Measurements from ENCODE around the gene AFG1L. TPM values are rescaled to one million over a fixed set of nuclear protein-coding genes. Genes with fewer than 3 reads are reported as not detected.

The AFG1L gene
- total and polyA plus RNA-seq, 2 experiments from 2014 or later: 1.2 to 3.5 TPM

DNA sequence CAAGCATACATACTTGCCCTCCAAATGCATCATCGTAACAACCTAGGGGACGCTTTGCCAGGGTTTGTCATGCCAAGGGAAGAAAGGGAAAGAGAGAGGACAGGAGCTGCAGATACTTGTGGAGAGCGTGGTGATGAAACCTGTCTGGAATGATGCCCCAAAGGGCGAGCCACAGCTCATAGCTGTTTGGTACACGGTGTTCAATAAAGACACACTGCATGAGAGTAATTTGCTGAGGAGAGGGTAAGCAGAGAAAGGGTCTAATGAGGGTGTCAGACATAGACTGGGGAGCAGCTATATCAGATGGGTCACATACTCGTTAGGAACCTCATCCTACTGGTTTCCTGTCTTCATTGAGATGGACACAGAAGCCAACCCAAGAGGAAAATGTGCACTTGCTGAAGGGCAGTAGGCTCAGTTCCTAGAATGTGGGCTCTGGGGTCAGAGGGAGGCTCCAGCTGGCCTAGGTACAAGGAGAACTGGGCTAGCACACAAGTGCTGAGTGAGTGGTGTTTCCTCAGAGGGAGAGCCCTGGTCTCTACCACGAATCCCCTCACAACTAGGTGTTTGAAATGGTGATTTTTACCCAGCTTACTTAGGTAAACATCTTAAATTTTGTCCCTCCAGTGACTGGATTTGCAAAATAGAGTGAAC lies 260.7 kb downstream of the AFG1L start:
- Histone ChIP-seq H3K9me3 (ENCODE audit: low read depth) (no peaks in the 10 kb centered on the region), H4K20me1 (ENCODE audit: insufficient read depth) (no peaks in the 10 kb centered on the region), H3K27ac (no peak overlapping the region), H3K4me3 (no peak overlapping the region), H3K9ac (no peak overlapping the region), H2AFZ (no peak overlapping the region), H3K79me2 (ENCODE audit: insufficient read depth) (no peaks in the 10 kb centered on the region), H3K4me2 (ENCODE audit: unreplicated experiment) (no peak overlapping the region), H3K27me3 (replicated peaks; ENCODE audit: insufficient read depth) (no peaks in the 10 kb centered on the region), H3F3A (ENCODE audit: insufficient read depth) (no peaks in the 10 kb centered on the region), H3K36me3 (ENCODE audit: low read depth) (no peaks in the 10 kb centered on the region), H3K9me2 (ENCODE audit: insufficient read depth) (no peaks in the 10 kb centered on the region), H3K4me1 (ENCODE audit: insufficient read depth) (0 out of 2 replicates have a peak, but pooled peaks cover 4% of the 10 kb centered on the region)
- in situ Hi-C loops (cut with MboI): no loop called here
- TF ChIP-seq EZH2 (IDR thresholded peaks at IDR 0.05; ENCODE audit: insufficient read depth, poor library complexity, severe bottlenecking) (no peak), EZH2phosphoT487 (IDR thresholded peaks at IDR 0.05; ENCODE audit: insufficient read depth, low read depth) (no peak)
- WGBS, 2 experiments (ENCODE audit: low coverage in 1 of 2, low lambda C conversion rate in 2 of 2, missing lambda C conversion rate in 2 of 2): 79 to 91% methylated on average over 7 of the region's 7 CpGs
- no peak for DNase-seq

GRCh38 chr6:108556250-108556649 lies 261.4 kb downstream of the AFG1L start:
- H3K9me2 ChIP-seq (ENCODE audit: insufficient read depth): no peaks in the 10 kb centered on the region
- H3K4me1 ChIP-seq (ENCODE audit: insufficient read depth): 0 out of 2 replicates have a peak, but pooled peaks cover 4% of the 10 kb centered on the region
- no peak overlapping the region for H2AFZ ChIP-seq
- H3K4me3 ChIP-seq: no peak overlapping the region
- no peaks in the 10 kb centered on the region for H3K9me3 ChIP-seq (ENCODE audit: low read depth)
- in situ Hi-C loops (cut with MboI): no loop called here
- H3K9ac ChIP-seq: no peak overlapping the region
- 94 to 95% methylated on average over 5 of the region's 5 CpGs for WGBS, 2 experiments (ENCODE audit: low coverage in 1 of 2, low lambda C conversion rate in 2 of 2, missing lambda C conversion rate in 2 of 2)
- H3K27ac ChIP-seq: no peak overlapping the region
- no peaks in the 10 kb centered on the region for H3K36me3 ChIP-seq (ENCODE audit: low read depth)
- no peak for DNase-seq
- H3F3A ChIP-seq (ENCODE audit: insufficient read depth): no peaks in the 10 kb centered on the region
- no peaks in the 10 kb centered on the region for H4K20me1 ChIP-seq (ENCODE audit: insufficient read depth)
- H3K27me3 ChIP-seq (replicated peaks; ENCODE audit: insufficient read depth): no peaks in the 10 kb centered on the region
- no peaks in the 10 kb centered on the region for H3K79me2 ChIP-seq (ENCODE audit: insufficient read depth)
- TF ChIP-seq EZH2phosphoT487 (IDR thresholded peaks at IDR 0.05; ENCODE audit: insufficient read depth, low read depth): no peak
- TF ChIP-seq EZH2 (IDR thresholded peaks at IDR 0.05; ENCODE audit: insufficient read depth, poor library complexity, severe bottlenecking): no peak
- no peak overlapping the region for H3K4me2 ChIP-seq (ENCODE audit: unreplicated experiment)

GRCh38 chr6:108556866-108557493 lies 262.1 kb downstream of the AFG1L start:
- Histone ChIP-seq H3K9me3 (ENCODE audit: low read depth) (no peaks in the 10 kb centered on the region), H3K4me2 (ENCODE audit: unreplicated experiment) (peak overlapping the region; percentile 63), H3K9me2 (ENCODE audit: insufficient read depth) (no peaks in the 10 kb centered on the region), H3K36me3 (ENCODE audit: low read depth) (no peaks in the 10 kb centered on the region), H2AFZ (peak overlapping the region; percentile 78), H3K9ac (peak overlapping the region; percentile 98), H3K4me1 (ENCODE audit: insufficient read depth) (0 out of 2 replicates have a peak, but pooled peaks cover 4% of the 10 kb centered on the region), H3F3A (ENCODE audit: insufficient read depth) (no peaks in the 10 kb centered on the region), H3K79me2 (ENCODE audit: insufficient read depth) (peaks cover 5% of the 10 kb centered on the region), H3K4me3 (peak overlapping the region; percentile 98), H3K27me3 (replicated peaks; ENCODE audit: insufficient read depth) (no peaks in the 10 kb centered on the region), H3K27ac (peak overlapping the region; percentile 33), H4K20me1 (ENCODE audit: insufficient read depth) (no peaks in the 10 kb centered on the region)
- in situ Hi-C loops (cut with MboI): no loop called here
- DNase-seq: no peak
- 49 to 50% methylated on average over 16 of the region's 16 CpGs for WGBS, 2 experiments (ENCODE audit: low coverage in 1 of 2, low lambda C conversion rate in 2 of 2, missing lambda C conversion rate in 2 of 2)
- TF ChIP-seq EZH2phosphoT487 (IDR thresholded peaks at IDR 0.05; ENCODE audit: insufficient read depth, low read depth): no peak

DNA sequence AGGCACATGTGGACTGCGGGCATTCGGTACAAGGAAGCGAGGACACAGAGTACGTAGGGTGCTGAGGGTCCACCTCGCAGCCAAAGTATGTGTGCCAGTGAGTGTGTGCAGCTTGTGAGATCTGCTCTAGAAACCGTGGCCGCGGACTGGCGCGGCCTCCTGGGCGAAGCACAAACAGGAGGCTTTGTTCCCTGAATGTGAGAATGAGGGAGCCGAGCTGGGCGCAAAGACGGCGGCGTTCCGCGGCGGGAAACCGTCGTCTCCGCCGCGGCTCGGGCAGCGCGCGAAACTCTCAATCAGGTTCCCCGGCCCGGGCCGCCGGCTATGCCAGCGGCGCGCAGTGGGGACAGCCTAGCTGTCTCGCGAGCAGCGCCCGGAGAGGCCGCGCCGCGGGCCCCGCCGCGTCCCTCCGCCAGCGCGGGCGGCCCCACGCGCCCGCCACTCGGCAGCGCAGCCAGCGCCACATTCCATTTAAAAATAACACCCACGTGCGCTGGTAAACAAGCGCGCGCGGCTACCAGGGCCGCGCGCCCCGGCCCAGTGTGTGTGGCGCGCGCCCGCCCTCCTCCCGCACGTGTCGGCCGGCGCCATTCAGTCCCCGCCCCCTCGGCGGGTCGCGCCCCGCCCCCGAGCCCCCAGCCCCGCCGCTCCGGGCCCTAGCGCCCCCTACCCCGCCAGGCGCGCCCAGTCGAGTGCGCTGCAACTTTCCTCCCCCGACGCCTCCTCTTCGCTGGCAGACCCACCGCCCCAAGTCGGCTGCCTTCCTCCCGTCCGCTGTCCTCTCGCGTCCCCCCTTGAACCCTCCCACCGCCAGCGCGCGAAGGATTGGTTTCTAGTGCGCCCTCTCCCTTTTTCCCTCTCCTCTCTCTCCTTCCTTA lies 262.9 kb downstream of the AFG1L start:
- peak overlapping the region; percentile 97 for H3K27ac ChIP-seq
- H3K4me1 ChIP-seq (ENCODE audit: insufficient read depth): 0 out of 2 replicates have a peak, but pooled peaks cover 4% of the 10 kb centered on the region
- H3K27me3 ChIP-seq (replicated peaks; ENCODE audit: insufficient read depth): no peaks in the 10 kb centered on the region
- peak; percentile 93 for DNase-seq
- in situ Hi-C loops (cut with MboI): no loop called here
- no peaks in the 10 kb centered on the region for H3K9me3 ChIP-seq (ENCODE audit: low read depth)
- H3F3A ChIP-seq (ENCODE audit: insufficient read depth): peaks cover 4% of the 10 kb centered on the region
- H2AFZ ChIP-seq: peak overlapping the region; percentile 80
- peak overlapping the region; percentile 98 for H3K4me3 ChIP-seq
- peak overlapping the region; percentile 63 for H3K4me2 ChIP-seq (ENCODE audit: unreplicated experiment)
- peaks cover 13% of the 10 kb centered on the region for H3K79me2 ChIP-seq (ENCODE audit: insufficient read depth)
- no peak for TF ChIP-seq EZH2phosphoT487 (IDR thresholded peaks at IDR 0.05; ENCODE audit: insufficient read depth, low read depth)
- no peak for TF ChIP-seq EZH2 (IDR thresholded peaks at IDR 0.05; ENCODE audit: insufficient read depth, poor library complexity, severe bottlenecking)
- H3K36me3 ChIP-seq (ENCODE audit: low read depth): no peaks in the 10 kb centered on the region
- 1% methylated on average over 52 to 70 of the region's 105 CpGs for WGBS, 2 experiments (ENCODE audit: low coverage in 1 of 2, low lambda C conversion rate in 2 of 2, missing lambda C conversion rate in 2 of 2)
- peak overlapping the region; percentile 98 for H3K9ac ChIP-seq
- H4K20me1 ChIP-seq (ENCODE audit: insufficient read depth): no peaks in the 10 kb centered on the region
- no peaks in the 10 kb centered on the region for H3K9me2 ChIP-seq (ENCODE audit: insufficient read depth)
